Mesothelial cell of epicardium (in vitro differentiated cells): ENCODE results near the gene ISG20L2. TPM values are rescaled to one million over a fixed set of nuclear protein-coding genes. Genes with fewer than 3 reads are reported as not detected.

Source experiments
- DNase-seq, 2 experiments: peaks; one replicate each; pipeline ENCODE4 v3.0.0; 2021; ENCODE audit warnings: low spot score in 2 of 2; ENCODE audit not compliant: unreplicated experiment in 2 of 2
- H3K27ac Mint-ChIP-seq: 2 replicates; pipeline ENCODE4 v1.8.0; 2021; ENCODE audit warnings: mixed read lengths
- H3K27me3 Mint-ChIP-seq: 2 replicates; pipeline ENCODE4 v1.8.0; 2021; ENCODE audit warnings: low read depth, mixed read lengths
- H3K36me3 Mint-ChIP-seq: 2 replicates; pipeline ENCODE4 v1.8.0; 2021; ENCODE audit warnings: mixed read lengths
- H3K4me1 Mint-ChIP-seq: 2 replicates; pipeline ENCODE4 v1.8.0; 2021; ENCODE audit warnings: mixed read lengths
- H3K4me3 Mint-ChIP-seq: 2 replicates; pipeline ENCODE4 v1.8.0; 2021; ENCODE audit warnings: mild to moderate bottlenecking, moderate library complexity, mixed read lengths
- H3K9me3 Mint-ChIP-seq: 2 replicates; pipeline ENCODE4 v1.8.0; 2021; ENCODE audit warnings: mixed read lengths
- CTCF ChIP-seq: fragments of 200-600 bp; sonication (generic); IDR thresholded peaks from one replicate; pipeline ENCODE4 v1.5.0; 2021; ENCODE audit warnings: antibody characterized with exemption; ENCODE audit not compliant: unreplicated experiment
- total RNA-seq: library from RNA; stranded (reverse); gene quantifications from 3 replicates; pipeline ENCODE4 v1.2.1, GENCODE V29; 2021

The ISG20L2 gene
- total RNA-seq, 1 donor from 2014 or later = 39.3 TPM

GRCh38 chr1:156727926-156728598 lies 504 bp downstream of the ISG20L2 start, which contains the start of gene METTL25B:
Gene METTL25B (plus strand): TSS chr1:156728469. CDS start chr1:156729105, 636 bp downstream.
- H3K4me1 Mint-ChIP-seq = peaks cover 15% of the 10 kb centered on the region
- H3K9me3 Mint-ChIP-seq = no peaks in the 10 kb centered on the region
- H3K4me3 Mint-ChIP-seq = no peak within 1 kb of the TSS
- peak; percentile 58 to 79 for DNase-seq
- peaks cover 18% of the 10 kb centered on the region for H3K36me3 Mint-ChIP-seq
- no peak for TF ChIP-seq CTCF
- H3K27ac Mint-ChIP-seq = peak within 1 kb of the TSS; percentile 99
- H3K27me3 Mint-ChIP-seq = no peaks in the 10 kb centered on the region

- no peak overlapping the region for H3K27ac Mint-ChIP-seq
- H3K4me1 Mint-ChIP-seq = peaks cover 15% of the 10 kb centered on the region
- H3K36me3 Mint-ChIP-seq = peaks cover 15% of the 10 kb centered on the region
- no peaks in the 10 kb centered on the region for H3K27me3 Mint-ChIP-seq
- no peaks in the 10 kb centered on the region for H3K9me3 Mint-ChIP-seq
- TF ChIP-seq CTCF = no peak
- DNase-seq = no peak
- H3K4me3 Mint-ChIP-seq = no peak overlapping the region
These were observed 1.1 kb downstream of the ISG20L2 start for GRCh38 chr1:156727492-156727891.

- no peak overlapping the region for H3K27ac Mint-ChIP-seq
- no peaks in the 10 kb centered on the region for H3K9me3 Mint-ChIP-seq
- TF ChIP-seq CTCF = peak; percentile 55
- no peak overlapping the region for H3K4me3 Mint-ChIP-seq
- peaks cover 15% of the 10 kb centered on the region for H3K4me1 Mint-ChIP-seq
- peaks cover 17% of the 10 kb centered on the region for H3K36me3 Mint-ChIP-seq
- H3K27me3 Mint-ChIP-seq = no peaks in the 10 kb centered on the region
- no peak for DNase-seq
These were observed 1.9 kb downstream of the ISG20L2 start for GRCh38 chr1:156726549-156727226.

- peak; percentile 82 for TF ChIP-seq CTCF
- peak; percentile 76 to 90 for DNase-seq
- no peaks in the 10 kb centered on the region for H3K27me3 Mint-ChIP-seq
- H3K36me3 Mint-ChIP-seq = peaks cover 20% of the 10 kb centered on the region
- peaks cover 15% of the 10 kb centered on the region for H3K4me1 Mint-ChIP-seq
- H3K9me3 Mint-ChIP-seq = no peaks in the 10 kb centered on the region
- no peak overlapping the region for H3K4me3 Mint-ChIP-seq
- H3K27ac Mint-ChIP-seq = no peak overlapping the region
These were observed 2.8 kb downstream of the ISG20L2 start for GRCh38 chr1:156725683-156726280.

- H3K9me3 Mint-ChIP-seq = no peaks in the 10 kb centered on the region
- no peak for TF ChIP-seq CTCF
- no peak for DNase-seq
- H3K4me1 Mint-ChIP-seq = peaks cover 7% of the 10 kb centered on the region
- peaks cover 28% of the 10 kb centered on the region for H3K36me3 Mint-ChIP-seq
- no peak overlapping the region for H3K4me3 Mint-ChIP-seq
- H3K27me3 Mint-ChIP-seq = no peaks in the 10 kb centered on the region
- H3K27ac Mint-ChIP-seq = peak overlapping the region; percentile 64
These were observed 7.0 kb downstream of the ISG20L2 start for GRCh38 chr1:156721535-156721934.
